Hematopoietic multipotent progenitor cell treated with erythropoietin and hydrocortisone succinate and interleukin-3 and kit ligand, for 15 days (in vitro differentiated cells): ENCODE data around the gene PRDM9.
"Not testable (repeated sequence)": the region's sequence is repeated elsewhere in the genome, so short reads cannot be mapped to it uniquely, and the experiment has no call there.

Experiments used
- DNase-seq: peaks from one replicate; pipeline ENCODE4 v3.0.0-alpha.2; 2015; ENCODE audit warnings: low spot score

The PRDM9 gene

GRCh38 chr5:23507278-23507685, at the start of gene PRDM9:
Gene PRDM9 (plus strand): TSS chr5:23507609. CDS start chr5:23509034, 1,425 bp downstream.
- no peak for DNase-seq

- no peak for DNase-seq
Measured at GRCh38 chr5:23457780-23458179, 49.6 kb upstream of the PRDM9 start.

- DNase-seq: no peak
Measured at GRCh38 chr5:23459214-23459613, 48.2 kb upstream of the PRDM9 start.

- DNase-seq: no peak
Measured at GRCh38 chr5:23461576-23461975, 45.8 kb upstream of the PRDM9 start.

GRCh38 chr5:23466401-23466912, 41.0 kb upstream of the PRDM9 start:
- DNase-seq: no peak

GRCh38 chr5:23468658-23469057, 38.8 kb upstream of the PRDM9 start:
- DNase-seq: no peak

- DNase-seq: no peak
Measured at GRCh38 chr5:23473915-23474314, 33.5 kb upstream of the PRDM9 start.

GRCh38 chr5:23474315-23474714, 33.1 kb upstream of the PRDM9 start:
- DNase-seq: no peak

GRCh38 chr5:23476580-23476979, 30.8 kb upstream of the PRDM9 start:
- DNase-seq: no peak

- no peak for DNase-seq
Measured at GRCh38 chr5:23482642-23483041, 24.8 kb upstream of the PRDM9 start.

- DNase-seq: no peak
Measured at GRCh38 chr5:23483090-23483489, 24.3 kb upstream of the PRDM9 start.

GRCh38 chr5:23484096-23484495, 23.3 kb upstream of the PRDM9 start:
- DNase-seq: no peak

GRCh38 chr5:23486227-23486626, 21.2 kb upstream of the PRDM9 start:
- DNase-seq: not testable (repeated sequence)

GRCh38 chr5:23490993-23491392, 16.4 kb upstream of the PRDM9 start:
- no peak for DNase-seq

GRCh38 chr5:23494558-23494957, 12.9 kb upstream of the PRDM9 start:
- no peak for DNase-seq

GRCh38 chr5:23496576-23496975, 10.8 kb upstream of the PRDM9 start:
- no peak for DNase-seq

- no peak for DNase-seq
Measured at GRCh38 chr5:23506329-23507236, 826 bp upstream of the PRDM9 start.

- DNase-seq: not testable (repeated sequence)
Measured at GRCh38 chr5:23510434-23510833, 3.0 kb downstream of the PRDM9 start.

- no peak for DNase-seq
Measured at GRCh38 chr5:23522553-23522952, 15.1 kb downstream of the PRDM9 start.

- DNase-seq: no peak
Measured at GRCh38 chr5:23523031-23523430, 15.6 kb downstream of the PRDM9 start.

- no peak for DNase-seq
Measured at GRCh38 chr5:23523998-23524397, 16.6 kb downstream of the PRDM9 start.

- no peak for DNase-seq
Measured at GRCh38 chr5:23525751-23526150, 18.3 kb downstream of the PRDM9 start.

GRCh38 chr5:23526616-23527015, 19.2 kb downstream of the PRDM9 start:
- DNase-seq: not testable (repeated sequence)
